Glomerular visceral epithelial cell (primary cell): ENCODE data around the gene PLA2G6.

ENCODE experiments used
- DNase-seq: peaks from one replicate; pipeline ENCODE4 v3.0.0-alpha.2; 2016; ENCODE audit errors: extremely low spot score

PLA2G6 gene, protein sequence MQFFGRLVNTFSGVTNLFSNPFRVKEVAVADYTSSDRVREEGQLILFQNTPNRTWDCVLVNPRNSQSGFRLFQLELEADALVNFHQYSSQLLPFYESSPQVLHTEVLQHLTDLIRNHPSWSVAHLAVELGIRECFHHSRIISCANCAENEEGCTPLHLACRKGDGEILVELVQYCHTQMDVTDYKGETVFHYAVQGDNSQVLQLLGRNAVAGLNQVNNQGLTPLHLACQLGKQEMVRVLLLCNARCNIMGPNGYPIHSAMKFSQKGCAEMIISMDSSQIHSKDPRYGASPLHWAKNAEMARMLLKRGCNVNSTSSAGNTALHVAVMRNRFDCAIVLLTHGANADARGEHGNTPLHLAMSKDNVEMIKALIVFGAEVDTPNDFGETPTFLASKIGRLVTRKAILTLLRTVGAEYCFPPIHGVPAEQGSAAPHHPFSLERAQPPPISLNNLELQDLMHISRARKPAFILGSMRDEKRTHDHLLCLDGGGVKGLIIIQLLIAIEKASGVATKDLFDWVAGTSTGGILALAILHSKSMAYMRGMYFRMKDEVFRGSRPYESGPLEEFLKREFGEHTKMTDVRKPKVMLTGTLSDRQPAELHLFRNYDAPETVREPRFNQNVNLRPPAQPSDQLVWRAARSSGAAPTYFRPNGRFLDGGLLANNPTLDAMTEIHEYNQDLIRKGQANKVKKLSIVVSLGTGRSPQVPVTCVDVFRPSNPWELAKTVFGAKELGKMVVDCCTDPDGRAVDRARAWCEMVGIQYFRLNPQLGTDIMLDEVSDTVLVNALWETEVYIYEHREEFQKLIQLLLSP

GRCh38 chr22:38181453-38182200, at the start of gene PLA2G6:
Gene PLA2G6 (minus strand): TSS chr22:38181830. CDS start chr22:38169426, 12,404 bp downstream.
- peak; percentile 99 for DNase-seq

- no peak for DNase-seq
Observed at GRCh38 chr22:38230916-38231315, 49.3 kb upstream of the PLA2G6 start.

GRCh38 chr22:38230108-38230825, 48.6 kb upstream of the PLA2G6 start:
- no peak for DNase-seq

GRCh38 chr22:38228873-38229740, 47.5 kb upstream of the PLA2G6 start:
- DNase-seq: peak; percentile 34

DNA sequence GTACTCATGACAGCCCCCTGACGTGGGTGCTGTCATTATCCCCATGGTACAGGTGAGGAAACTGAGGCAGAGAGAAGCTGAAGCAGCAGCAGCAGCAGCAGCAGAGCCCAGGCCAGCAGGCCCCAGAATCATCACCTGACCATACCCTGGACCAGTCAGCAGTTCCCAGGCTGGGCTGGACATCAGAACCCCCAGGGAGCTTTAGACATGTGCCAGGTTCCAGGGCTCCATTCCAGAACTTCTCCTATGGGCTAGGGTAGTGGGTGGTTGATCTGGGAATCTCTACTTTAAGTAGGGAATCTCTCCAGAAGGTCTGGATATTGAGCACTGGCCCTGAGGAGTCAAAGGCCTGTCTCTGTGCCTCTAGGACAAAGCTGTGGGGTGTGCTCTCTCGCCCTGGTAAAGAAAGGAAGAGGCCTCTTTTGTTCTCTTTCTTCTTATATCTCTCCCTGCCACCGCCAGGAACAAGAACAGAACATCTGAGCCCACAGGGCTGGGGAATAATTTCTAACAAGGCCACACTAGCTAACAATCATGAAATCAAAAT, 46.8 kb upstream of the PLA2G6 start:
- no peak for DNase-seq

DNA sequence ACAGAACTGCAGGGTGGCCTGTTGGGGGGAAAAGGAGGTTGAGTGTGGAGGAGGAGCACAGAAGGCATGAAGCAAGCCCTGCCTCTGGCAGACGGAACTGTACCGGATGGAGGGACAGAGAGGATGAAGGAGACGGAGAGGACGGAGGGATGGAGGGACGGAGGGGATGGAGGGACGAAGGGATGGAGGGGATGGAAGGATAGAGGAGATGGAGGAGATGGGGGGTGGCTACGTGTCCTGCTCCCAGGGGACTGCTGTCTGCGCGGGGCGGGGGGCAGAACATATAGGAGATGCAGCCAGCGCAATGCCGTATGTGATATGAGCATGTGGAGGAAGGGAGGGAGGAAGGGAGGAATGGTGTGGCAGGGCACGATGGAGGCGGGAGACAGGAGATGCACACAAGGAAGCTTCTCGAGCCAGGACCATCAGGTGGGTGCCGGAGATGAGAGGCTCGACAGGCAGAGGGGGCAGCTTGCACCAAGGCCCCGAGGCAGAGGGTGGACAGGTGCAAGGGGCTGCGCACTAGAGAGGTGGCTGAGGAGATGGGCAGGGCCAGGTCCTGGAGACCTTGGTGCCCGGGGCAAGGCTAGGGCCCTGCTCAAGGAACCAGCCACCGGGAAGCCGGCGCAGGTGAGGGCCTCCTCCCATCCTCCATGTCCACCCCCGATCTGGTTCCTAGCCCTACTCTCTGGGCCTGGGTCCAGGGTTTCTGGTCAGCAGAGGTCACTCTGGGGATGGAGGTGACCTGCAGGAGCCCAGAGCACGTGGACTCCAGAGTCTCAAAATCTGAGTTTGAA, 45.4 kb upstream of the PLA2G6 start:
- no peak for DNase-seq

GRCh38 chr22:38223289-38223960, 41.8 kb upstream of the PLA2G6 start:
- peak; percentile 94 for DNase-seq

DNA sequence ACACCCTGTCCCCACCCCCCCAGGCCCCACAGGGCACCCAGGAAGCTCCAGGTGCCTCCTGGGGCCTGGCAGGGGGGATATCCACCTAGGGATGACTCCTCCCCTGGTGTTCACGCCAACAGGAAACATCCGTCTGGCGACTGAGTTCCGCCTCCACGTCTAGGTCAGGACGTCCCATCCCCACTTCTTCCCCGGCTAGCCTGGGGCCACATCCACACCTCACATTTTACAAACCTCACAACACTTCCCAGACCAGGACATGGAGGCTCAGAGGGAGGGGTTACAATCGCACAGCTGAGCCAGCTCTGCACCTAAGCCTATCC, 41.1 kb upstream of the PLA2G6 start:
- no peak for DNase-seq

GRCh38 chr22:38221908-38222796, 40.5 kb upstream of the PLA2G6 start:
- no peak for DNase-seq

GRCh38 chr22:38221407-38221806, 39.8 kb upstream of the PLA2G6 start:
- DNase-seq: no peak

GRCh38 chr22:38220653-38221386, 39.2 kb upstream of the PLA2G6 start:
- no peak for DNase-seq

GRCh38 chr22:38220163-38220562, 38.5 kb upstream of the PLA2G6 start:
- no peak for DNase-seq

GRCh38 chr22:38219632-38220031, 38.0 kb upstream of the PLA2G6 start:
- no peak for DNase-seq

DNA sequence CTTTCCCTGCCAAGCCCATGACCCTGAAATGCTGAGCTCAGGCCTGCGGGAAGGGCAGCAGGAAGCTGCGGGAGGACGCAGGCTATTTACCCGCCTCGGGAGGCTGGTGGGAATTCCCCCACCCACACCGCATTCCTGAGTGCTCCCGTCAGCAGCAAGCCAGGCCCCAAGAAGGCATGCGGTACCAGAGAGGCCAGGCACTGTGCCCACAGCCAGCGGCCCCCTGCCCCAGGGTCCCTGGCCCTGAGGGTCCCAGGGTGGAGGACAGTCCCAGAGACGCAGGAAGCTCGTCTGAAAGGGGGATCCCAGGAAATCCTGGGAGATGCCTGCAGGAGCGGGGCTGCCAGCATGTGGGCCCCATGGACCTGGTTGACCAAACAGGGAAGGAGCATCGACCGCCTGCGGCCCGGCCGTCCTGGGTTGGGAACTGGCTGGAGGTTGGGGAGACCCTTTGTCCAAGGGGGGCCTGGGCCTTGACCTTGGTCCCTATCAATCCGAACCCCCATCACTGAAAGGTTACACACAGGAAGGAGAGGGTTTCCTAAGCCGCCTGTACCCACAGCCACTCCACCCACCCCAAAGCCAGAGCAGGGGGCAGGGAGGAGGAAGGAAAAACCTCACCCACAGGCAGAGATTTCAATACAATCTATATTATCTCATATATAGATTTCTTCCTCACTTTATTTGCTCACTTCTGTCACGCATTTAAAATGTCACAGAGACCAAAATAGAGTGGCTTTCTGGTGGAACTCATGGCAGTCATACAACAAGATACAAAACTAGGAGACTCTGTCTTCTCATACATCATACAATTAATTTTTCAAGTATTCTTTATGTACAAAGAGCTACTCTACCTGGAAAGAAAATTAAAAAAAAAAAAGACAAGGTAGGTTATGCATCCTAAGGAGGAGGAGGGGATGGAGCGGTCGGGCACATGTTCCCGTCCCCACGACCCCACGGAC, 37.3 kb upstream of the PLA2G6 start:
- DNase-seq: peak; percentile 93

DNA sequence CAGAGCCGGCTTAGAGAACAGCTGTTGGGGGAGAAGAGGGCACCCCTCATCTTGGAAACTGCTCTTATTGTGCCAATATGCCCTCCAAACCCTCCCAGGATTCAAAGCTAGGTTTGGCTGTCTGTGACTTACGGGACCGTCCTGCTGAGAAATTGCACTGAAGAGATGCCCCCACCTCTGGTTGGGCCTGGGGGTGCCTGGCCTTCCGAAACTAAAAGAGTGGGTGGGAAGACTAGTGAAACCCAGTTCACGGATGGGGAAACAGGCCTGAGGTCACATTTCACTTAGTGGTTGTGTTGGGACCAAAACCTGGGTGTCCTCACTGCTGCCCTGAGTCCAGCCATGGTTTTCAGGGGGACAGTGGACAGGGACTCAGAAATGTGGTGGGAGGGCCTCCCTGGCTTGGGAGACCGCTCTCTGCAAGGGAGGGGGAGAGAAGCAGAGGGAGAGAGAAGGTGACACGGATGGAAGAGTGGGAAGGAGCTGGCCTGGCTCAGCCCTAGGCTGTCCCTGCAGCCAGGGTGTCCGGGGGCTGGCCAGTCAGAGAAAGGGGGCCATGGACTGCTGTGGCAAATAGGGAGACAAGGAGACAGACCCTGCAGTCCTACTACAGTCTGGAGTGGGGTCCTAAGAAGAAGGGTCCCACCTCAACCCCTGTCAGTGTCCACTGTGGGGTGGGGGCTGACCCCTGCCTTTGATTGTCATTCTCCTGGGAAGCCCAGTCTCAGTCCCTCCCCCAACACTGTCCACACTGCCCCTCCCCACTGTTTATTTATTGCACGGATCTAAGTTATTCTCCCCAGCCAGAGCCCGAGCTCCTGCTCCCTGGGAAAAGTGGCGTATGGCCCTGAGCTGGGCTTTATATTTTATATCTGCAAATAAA, 33.8 kb upstream of the PLA2G6 start:
- no peak for DNase-seq
